Mucosa of stomach (tissue), 1 donor: ENCODE data around the gene TNFRSF8.

Experiments used
- H3K27me3 ChIP-seq: one replicate; pipeline ENCODE4 v1.7.0; 2013; ENCODE audit warnings: mild to moderate bottlenecking, low read length; ENCODE audit not compliant: control insufficient read depth, insufficient read depth
- H3K36me3 ChIP-seq: one replicate; pipeline ENCODE4 v1.7.0; 2013; ENCODE audit warnings: low read length; ENCODE audit not compliant: control insufficient read depth, insufficient read depth
- H3K4me1 ChIP-seq: one replicate; pipeline ENCODE4 v1.7.0; 2013; ENCODE audit warnings: mild to moderate bottlenecking, low read length; ENCODE audit not compliant: control insufficient read depth, insufficient read depth
- H3K4me3 ChIP-seq: one replicate; pipeline ENCODE4 v1.7.0; 2013; ENCODE audit warnings: low read length
- H3K9ac ChIP-seq: one replicate; pipeline ENCODE4 v1.7.0; 2013; ENCODE audit warnings: mild to moderate bottlenecking, low read length, moderate library complexity
- H3K9me3 ChIP-seq: one replicate; pipeline ENCODE4 v1.7.0; 2013; ENCODE audit warnings: mild to moderate bottlenecking, low read length, moderate library complexity; ENCODE audit not compliant: control insufficient read depth
- donor health status: Pancreatic carcinoma.

TNFRSF8 gene

DNA sequence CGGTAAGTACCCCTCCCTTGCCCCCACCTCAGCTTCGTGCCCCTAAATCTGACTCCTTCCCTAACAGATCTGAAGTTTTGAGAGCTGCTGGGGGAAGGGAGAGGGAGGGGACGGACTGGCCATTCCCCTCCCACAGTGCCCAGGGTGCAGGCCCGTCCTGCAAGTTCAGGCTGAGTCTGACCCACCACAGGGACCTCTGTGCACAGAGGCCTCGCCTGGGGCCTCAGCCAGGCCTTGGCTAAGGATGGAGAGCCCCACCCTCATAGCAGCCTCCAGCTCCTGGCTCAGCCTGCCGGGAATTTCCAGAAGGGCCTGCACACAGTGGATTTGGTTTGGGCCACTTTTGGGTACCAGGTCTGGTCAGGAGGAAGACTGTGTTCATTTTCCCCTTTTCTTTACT, 72.5 kb downstream of the TNFRSF8 start:
- Histone ChIP-seq H3K36me3 (no peaks in the 10 kb centered on the region), H3K4me1 (peaks cover 17% of the 10 kb centered on the region), H3K9ac (no peak overlapping the region), H3K9me3 (no peaks in the 10 kb centered on the region), H3K27me3 (no peaks in the 10 kb centered on the region), H3K4me3 (no peak overlapping the region)

DNA sequence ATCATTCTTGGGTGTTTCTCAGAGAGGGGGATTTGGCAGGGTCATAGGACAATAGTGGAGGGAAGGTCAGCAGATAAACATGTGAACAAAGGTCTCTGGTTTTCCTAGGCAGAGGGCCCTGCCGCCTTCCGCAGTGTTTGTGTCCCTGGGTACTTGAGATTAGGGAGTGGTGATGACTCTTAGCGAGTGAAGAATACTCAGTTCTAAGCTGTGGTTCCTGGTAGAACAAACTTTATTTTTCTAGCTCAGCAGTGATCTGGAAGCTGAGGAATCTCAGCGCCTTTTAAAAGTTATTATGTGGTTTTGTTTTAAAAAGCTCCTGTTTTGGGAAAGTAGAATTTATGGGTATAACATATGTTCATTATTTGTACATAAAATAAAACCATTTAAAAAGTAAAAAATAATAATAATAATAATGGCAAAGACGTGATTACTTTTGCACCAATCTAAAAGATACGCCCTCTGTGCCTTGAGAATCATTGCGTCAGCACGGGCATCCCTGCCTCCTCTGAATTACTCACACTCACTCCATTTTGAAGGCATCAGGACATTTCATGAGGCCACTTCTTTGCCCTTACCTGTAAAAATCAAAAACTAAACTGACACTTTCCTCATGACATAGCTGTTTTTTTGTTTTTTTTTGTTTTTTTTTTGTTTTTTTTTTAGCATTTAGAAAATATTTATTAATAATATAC, 74.0 kb downstream of the TNFRSF8 start:
- Histone ChIP-seq H3K9me3 (no peaks in the 10 kb centered on the region), H3K36me3 (no peaks in the 10 kb centered on the region), H3K4me3 (no peak overlapping the region), H3K4me1 (peaks cover 17% of the 10 kb centered on the region), H3K27me3 (no peaks in the 10 kb centered on the region), H3K9ac (no peak overlapping the region)

DNA sequence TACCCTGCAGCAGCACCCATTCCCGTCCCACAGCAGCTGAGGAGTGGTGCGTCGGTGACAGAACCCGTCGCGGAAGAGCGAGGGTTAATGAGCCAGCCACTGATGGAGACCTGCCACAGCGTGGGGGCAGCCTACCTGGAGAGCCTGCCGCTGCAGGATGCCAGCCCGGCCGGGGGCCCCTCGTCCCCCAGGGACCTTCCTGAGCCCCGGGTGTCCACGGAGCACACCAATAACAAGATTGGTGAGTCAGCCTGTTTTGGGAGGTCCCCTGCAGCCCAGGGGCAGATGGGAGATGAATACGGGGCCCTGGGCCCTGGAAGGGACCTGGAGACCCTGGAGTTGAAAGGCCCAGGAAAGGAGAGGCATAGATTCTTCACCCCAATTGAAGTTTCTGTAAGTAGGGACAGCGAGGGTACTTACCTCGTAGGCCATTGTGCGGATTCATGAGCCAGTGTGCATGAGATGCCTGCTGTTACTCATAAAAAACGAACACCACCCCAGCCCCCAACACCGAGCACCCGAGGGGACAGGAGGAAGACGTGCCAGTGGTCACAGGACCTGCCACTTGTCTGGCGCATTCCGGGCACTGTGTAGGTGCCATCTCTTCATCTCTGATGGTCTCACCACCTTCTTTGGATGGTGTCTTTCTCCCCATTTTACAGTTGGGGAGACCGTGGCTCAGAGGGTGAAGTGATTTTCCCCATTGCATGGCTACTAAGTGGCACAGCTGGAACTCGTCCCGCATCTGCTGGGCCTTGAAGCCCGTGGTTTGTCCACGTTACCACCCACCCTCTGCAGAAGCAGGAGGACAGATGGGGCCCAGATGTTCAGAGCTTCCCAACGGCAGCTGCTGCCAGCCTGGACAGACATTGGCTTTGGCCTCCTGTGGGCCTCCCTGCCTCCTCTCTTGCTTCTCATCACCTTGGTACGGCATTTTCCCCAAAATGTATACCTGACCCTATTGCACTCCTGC, 75.4 kb downstream of the TNFRSF8 start:
- Histone ChIP-seq H3K9ac (no peak overlapping the region), H3K9me3 (no peaks in the 10 kb centered on the region), H3K4me1 (peaks cover 14% of the 10 kb centered on the region), H3K27me3 (no peaks in the 10 kb centered on the region), H3K36me3 (no peaks in the 10 kb centered on the region), H3K4me3 (no peak overlapping the region)

DNA sequence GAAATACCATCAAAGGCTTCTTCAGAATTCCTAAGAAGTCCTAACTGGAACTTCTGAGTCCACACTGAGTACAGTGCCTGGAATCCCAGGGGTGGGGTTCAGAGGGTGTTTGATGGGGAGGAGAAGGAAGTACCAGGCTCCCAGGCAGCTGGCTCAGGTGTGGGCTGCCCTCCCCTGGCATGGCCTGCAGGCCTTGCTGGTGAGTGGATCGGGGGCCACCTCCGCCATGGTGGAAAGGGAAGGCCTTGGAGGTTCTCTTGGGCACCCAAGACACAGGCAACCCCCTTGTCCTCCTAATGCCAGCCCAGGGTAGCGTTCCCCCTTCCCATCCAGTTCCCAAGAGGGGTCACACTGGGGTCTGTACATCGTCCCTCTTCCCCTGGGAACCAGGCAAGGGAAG, 76.9 kb downstream of the TNFRSF8 start:
- H3K4me1 ChIP-seq: peaks cover 29% of the 10 kb centered on the region

DNA sequence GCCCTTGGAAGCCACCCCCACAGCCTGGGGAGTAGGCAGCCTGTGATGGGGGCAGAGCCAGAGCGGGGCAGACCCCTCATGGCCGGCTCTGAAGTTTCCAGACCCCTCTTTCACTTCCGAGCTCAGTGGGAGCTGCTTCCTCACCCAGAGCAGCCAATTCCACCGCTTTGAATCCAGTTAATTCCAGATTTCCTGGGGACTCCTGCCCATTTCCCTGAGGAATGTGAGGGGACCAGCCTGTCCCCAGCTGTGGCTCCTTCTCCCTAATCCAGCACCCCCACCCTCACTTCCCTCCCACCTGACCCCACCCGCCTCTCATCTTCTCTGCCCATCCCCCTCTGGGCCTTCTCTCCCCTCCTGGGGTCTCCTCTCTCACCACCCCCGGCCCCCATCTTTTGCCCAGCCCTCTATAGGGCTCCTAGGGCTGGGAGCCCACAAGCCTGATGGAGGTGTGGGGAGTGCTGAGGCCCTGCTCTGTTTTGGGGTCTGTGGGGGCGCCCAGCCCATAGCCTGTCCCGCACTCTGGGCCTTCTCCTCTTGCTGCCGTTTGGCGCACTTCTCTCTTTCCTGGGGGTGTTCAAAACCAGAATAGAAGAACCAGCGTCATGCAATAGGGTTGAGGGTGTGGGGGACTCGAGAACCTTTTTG, 77.5 kb downstream of the TNFRSF8 start:
- Histone ChIP-seq H3K4me3 (no peak overlapping the region), H3K4me1 (peaks cover 32% of the 10 kb centered on the region), H3K9me3 (no peaks in the 10 kb centered on the region), H3K36me3 (no peaks in the 10 kb centered on the region), H3K27me3 (no peaks in the 10 kb centered on the region), H3K9ac (no peak overlapping the region)

More for the DNA sequence above, 76.9 kb downstream of the TNFRSF8 start:
- no peak overlapping the region for H3K4me3 ChIP-seq
- H3K9me3 ChIP-seq: no peaks in the 10 kb centered on the region
- H3K27me3 ChIP-seq: no peaks in the 10 kb centered on the region
- H3K36me3 ChIP-seq: no peaks in the 10 kb centered on the region
- H3K9ac ChIP-seq: no peak overlapping the region

DNA sequence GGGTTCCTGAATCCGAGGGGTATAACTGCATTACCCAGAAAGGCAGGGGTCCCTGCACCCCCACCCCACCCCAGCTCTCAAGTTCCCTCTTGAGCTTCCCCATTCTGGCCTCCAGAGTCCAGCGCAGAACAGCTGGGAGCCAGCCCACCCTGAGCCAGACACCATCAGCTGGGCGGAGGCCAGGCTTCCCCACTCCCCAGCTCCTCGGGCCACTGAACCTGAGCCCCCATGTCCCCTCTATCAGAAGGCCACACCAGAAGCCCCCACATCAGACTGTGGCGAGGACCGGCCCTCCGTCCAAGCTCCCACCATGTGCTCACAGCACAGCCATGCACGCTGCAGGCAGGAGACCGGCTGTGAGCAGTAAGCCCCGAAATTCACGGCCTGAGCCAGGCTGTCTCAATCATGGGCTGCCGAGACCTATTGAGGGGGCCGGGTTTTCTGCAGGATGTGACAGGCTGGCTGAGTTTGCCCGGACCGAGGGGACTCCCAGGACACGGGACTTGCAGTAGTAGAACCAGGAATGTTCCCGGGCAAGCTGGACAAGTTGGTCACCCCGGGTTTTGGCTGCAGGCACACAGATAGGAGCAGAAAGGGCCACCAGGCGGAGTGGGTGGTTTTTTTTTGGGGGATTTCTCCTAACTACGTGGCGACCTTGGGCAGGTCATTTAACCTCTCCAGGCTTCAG, 78.2 kb downstream of the TNFRSF8 start:
- no peaks in the 10 kb centered on the region for H3K27me3 ChIP-seq
- H3K4me3 ChIP-seq: no peak overlapping the region
- peaks cover 27% of the 10 kb centered on the region for H3K4me1 ChIP-seq
- no peaks in the 10 kb centered on the region for H3K36me3 ChIP-seq
- H3K9me3 ChIP-seq: no peaks in the 10 kb centered on the region
- no peak overlapping the region for H3K9ac ChIP-seq

DNA sequence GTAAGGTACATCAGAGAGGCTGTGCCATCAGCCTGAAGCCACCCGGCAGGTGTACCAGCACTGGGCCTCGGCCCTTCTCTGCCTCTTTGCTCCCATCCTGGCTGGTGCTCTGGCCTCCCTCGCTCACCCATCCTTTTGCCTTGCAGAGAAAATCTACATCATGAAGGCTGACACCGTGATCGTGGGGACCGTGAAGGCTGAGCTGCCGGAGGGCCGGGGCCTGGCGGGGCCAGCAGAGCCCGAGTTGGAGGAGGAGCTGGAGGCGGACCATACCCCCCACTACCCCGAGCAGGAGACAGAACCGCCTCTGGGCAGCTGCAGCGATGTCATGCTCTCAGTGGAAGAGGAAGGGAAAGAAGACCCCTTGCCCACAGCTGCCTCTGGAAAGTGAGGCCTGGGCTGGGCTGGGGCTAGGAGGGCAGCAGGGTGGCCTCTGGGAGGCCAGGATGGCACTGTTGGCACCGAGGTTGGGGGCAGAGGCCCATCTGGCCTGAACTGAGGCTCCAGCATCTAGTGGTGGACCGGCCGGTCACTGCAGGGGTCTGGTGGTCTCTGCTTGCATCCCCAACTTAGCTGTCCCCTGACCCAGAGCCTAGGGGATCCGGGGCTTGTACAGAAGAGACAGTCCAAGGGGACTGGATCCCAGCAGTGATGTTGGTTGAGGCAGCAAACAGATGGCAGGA, 79.2 kb downstream of the TNFRSF8 start:
- Histone ChIP-seq H3K9ac (no peak overlapping the region), H3K4me1 (peaks cover 35% of the 10 kb centered on the region), H3K36me3 (no peaks in the 10 kb centered on the region), H3K4me3 (no peak overlapping the region), H3K9me3 (no peaks in the 10 kb centered on the region), H3K27me3 (no peaks in the 10 kb centered on the region)

DNA sequence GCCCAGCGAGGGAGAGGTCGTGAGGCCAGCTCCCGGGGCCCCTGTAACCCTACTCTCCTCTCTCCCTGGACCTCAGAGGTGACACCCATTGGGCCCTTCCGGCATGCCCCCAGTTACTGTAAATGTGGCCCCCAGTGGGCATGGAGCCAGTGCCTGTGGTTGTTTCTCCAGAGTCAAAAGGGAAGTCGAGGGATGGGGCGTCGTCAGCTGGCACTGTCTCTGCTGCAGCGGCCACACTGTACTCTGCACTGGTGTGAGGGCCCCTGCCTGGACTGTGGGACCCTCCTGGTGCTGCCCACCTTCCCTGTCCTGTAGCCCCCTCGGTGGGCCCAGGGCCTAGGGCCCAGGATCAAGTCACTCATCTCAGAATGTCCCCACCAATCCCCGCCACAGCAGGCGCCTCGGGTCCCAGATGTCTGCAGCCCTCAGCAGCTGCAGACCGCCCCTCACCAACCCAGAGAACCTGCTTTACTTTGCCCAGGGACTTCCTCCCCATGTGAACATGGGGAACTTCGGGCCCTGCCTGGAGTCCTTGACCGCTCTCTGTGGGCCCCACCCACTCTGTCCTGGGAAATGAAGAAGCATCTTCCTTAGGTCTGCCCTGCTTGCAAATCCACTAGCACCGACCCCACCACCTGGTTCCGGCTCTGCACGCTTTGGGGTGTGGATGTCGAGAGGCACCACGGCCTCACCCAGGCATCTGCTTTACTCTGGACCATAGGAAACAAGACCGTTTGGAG, 80.0 kb downstream of the TNFRSF8 start:
- H3K36me3 ChIP-seq: no peaks in the 10 kb centered on the region
- H3K9me3 ChIP-seq: no peaks in the 10 kb centered on the region
- no peak overlapping the region for H3K4me3 ChIP-seq
- H3K27me3 ChIP-seq: no peaks in the 10 kb centered on the region
- H3K4me1 ChIP-seq: peaks cover 41% of the 10 kb centered on the region
- H3K9ac ChIP-seq: no peak overlapping the region

DNA sequence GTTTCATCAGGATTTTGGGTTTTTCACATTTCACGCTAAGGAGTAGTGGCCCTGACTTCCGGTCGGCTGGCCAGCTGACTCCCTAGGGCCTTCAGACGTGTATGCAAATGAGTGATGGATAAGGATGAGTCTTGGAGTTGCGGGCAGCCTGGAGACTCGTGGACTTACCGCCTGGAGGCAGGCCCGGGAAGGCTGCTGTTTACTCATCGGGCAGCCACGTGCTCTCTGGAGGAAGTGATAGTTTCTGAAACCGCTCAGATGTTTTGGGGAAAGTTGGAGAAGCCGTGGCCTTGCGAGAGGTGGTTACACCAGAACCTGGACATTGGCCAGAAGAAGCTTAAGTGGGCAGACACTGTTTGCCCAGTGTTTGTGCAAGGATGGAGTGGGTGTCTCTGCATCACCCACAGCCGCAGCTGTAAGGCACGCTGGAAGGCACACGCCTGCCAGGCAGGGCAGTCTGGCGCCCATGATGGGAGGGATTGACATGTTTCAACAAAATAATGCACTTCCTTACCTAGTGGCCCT, 80.6 kb downstream of the TNFRSF8 start:
- H3K4me3 ChIP-seq: no peak overlapping the region
- H3K27me3 ChIP-seq: no peaks in the 10 kb centered on the region
- peaks cover 47% of the 10 kb centered on the region for H3K4me1 ChIP-seq
- no peaks in the 10 kb centered on the region for H3K9me3 ChIP-seq
- H3K9ac ChIP-seq: peak overlapping the region; percentile 5
- H3K36me3 ChIP-seq: no peaks in the 10 kb centered on the region

DNA sequence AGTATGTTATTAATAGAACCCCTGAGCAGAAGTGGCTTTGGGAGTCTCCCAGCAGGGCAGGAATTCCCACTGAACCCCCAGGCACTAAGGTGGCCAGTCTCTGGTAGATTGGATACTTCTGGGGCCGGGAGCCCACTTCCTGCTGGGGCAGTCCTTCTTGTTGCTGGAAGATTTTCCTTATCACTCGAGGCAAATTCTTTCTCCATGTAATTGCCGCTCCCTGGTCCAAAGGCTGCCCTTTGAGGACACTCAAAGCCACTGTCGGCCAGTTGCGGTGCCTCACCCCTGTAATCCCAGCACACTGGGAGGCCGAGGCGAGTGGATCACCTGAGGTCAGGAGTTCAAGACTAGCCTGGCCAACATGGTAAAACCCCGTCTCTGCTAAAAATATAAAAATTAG, 81.1 kb downstream of the TNFRSF8 start:
- Histone ChIP-seq H3K9ac (peak overlapping the region; percentile 5), H3K36me3 (no peaks in the 10 kb centered on the region), H3K4me1 (peaks cover 53% of the 10 kb centered on the region), H3K27me3 (no peaks in the 10 kb centered on the region), H3K4me3 (no peak overlapping the region), H3K9me3 (no peaks in the 10 kb centered on the region)
